PC-9 (cell line): ENCODE data around the gene GUCD1. TPM values are rescaled to one million over a fixed set of nuclear protein-coding genes. Genes with fewer than 3 reads are reported as not detected.
A peak's percentile ranks its signal among the peaks of the same experiment; 100 is the strongest.

Experiments used
- BruUV-seq: library from RNA; stranded (reverse); fragments of 400-500 nt; replicated peaks from 2 replicates; lab custom pipeline; 2021; lab: Mats Ljungman, UMichigan
- CTCF ChIA-PET: fragments of 300-600 bp; sonication (Branson Sonifier 250); formaldehyde crosslinking; loops from one replicate; lab custom pipeline; 2022; ENCODE audit warnings: antibody characterized with exemption; lab: Charles Lee
- POLR2A ChIA-PET: fragments of 300-600 bp; sonication (Branson Sonifier 250); formaldehyde crosslinking; loops from one replicate; lab custom pipeline; 2022; ENCODE audit warnings: antibody characterized with exemption; ENCODE audit not compliant: unreplicated experiment; lab: Charles Lee
- DNase-seq, 2 experiments: peaks; one replicate each; pipeline versions ENCODE4 v3.0.0 to v3.0.0-alpha.2; 2015 to 2022; ENCODE audit warnings: mixed read lengths in 1 of 2
- H2AFZ ChIP-seq: fragments of 200-600 bp; sonication (generic); 2 replicates; pipeline ENCODE4 v1.8.1; 2017; ENCODE audit warnings: antibody characterized with exemption
- H3F3A ChIP-seq: fragments of 200-600 bp; sonication (generic); 2 replicates; pipeline ENCODE4 v1.8.1; 2017; ENCODE audit warnings: antibody characterized with exemption, mild to moderate bottlenecking, low read depth; ENCODE audit not compliant: insufficient read depth
- H3K27ac ChIP-seq: fragments of 200-600 bp; sonication (generic); 2 replicates; pipeline ENCODE4 v1.6.1; 2016; ENCODE audit warnings: mixed run types
- H3K27me3 ChIP-seq: fragments of 200-600 bp; sonication (generic); 2 replicates; pipeline ENCODE4 v1.6.1; 2016; ENCODE audit warnings: low read depth, mixed run types; ENCODE audit not compliant: insufficient read depth
- H3K36me3 ChIP-seq: fragments of 200-600 bp; sonication (generic); 2 replicates; pipeline ENCODE4 v1.6.1; 2016; ENCODE audit warnings: low read depth, mixed run types
- H3K4me1 ChIP-seq: fragments of 200-600 bp; sonication (generic); replicated peaks from 2 replicates; pipeline ENCODE4 v1.6.1; 2016; ENCODE audit warnings: mixed run types; ENCODE audit not compliant: insufficient read depth
- H3K4me2 ChIP-seq: fragments of 200-600 bp; sonication (generic); 2 replicates; pipeline ENCODE4 v1.6.1; 2017; ENCODE audit warnings: mixed run types
- H3K4me3 ChIP-seq: fragments of 200-600 bp; sonication (generic); 2 replicates; pipeline ENCODE4 v1.6.1; 2016; ENCODE audit warnings: mixed run types
- H3K79me2 ChIP-seq: fragments of 200-600 bp; sonication (generic); 2 replicates; pipeline ENCODE4 v1.6.1; 2017; ENCODE audit warnings: low read depth, mixed run types
- H3K9me2 ChIP-seq: fragments of 200-600 bp; sonication (generic); 2 replicates; pipeline ENCODE4 v1.8.1; 2017; ENCODE audit warnings: mild to moderate bottlenecking; ENCODE audit not compliant: insufficient read depth
- H3K9me3 ChIP-seq: fragments of 200-600 bp; sonication (generic); 2 replicates; pipeline ENCODE4 v1.8.1; 2016; ENCODE audit warnings: low read depth; ENCODE audit not compliant: insufficient read depth
- H4K20me1 ChIP-seq: fragments of 200-600 bp; sonication (generic); 2 replicates; pipeline ENCODE4 v1.8.1; 2017; ENCODE audit not compliant: insufficient read depth
- EZH2 ChIP-seq: fragments of 200-600 bp; sonication (generic); IDR thresholded peaks from 2 replicates; pipeline ENCODE4 v1.8.0; 2017; ENCODE audit warnings: antibody characterized with exemption, low read depth
- intact Hi-C: fragments of 100-400 bp; cut with micrococcal nuclease; formaldehyde crosslinking; loops from one replicate; pipeline ENCODE4 v1.10.0; 2022; ENCODE audit not compliant: unreplicated experiment
- total RNA-seq: library from RNA; stranded (reverse); gene quantifications from 2 replicates; pipeline ENCODE4 v1.2.3, GENCODE V29; 2021
- TF ChIP-seq, protein P1 (sequence below): fragments of 200-600 bp; sonication (generic); conservative IDR thresholded peaks from 2 replicates; pipeline ENCODE4 v1.6.1; 2017; ENCODE audit warnings: mixed run types, antibody characterized with exemption, mild to moderate bottlenecking, moderate library complexity

GUCD1 gene
- total RNA-seq, 1 experiment from 2014 or later: 80.2 TPM

DNA sequence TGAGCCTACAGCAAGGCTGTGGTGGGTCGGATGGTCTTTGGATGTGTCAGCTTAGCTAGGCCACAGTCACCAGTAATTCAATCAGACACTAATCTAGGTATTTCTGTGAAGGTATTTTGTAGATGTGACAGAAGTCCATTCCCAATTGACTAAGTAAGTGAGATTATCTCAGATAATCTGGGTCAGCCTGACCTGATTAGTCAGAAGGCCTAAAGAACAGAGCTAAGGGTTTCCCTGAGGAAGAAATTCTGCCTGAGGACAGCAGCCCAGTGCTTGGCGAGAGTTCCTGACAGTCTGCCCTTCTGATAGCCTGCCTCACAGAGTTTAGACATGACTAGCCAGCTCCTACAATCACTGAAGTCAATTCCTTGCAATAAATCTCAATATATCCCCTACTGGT lies 28.7 kb downstream of the GUCD1 start:
- POLR2A ChIA-PET: no interaction called here
- peaks cover 12% of the 10 kb centered on the region; the same call in 1 of the 2 replicates for H3F3A ChIP-seq
- no peaks in the 10 kb centered on the region for H3K9me2 ChIP-seq
- no TSS peak for BruUV-seq
- H3K4me2 ChIP-seq: no peak overlapping the region
- H3K27ac ChIP-seq: no peak overlapping the region
- intact Hi-C loops: loop anchor here (10.0 kb wide), 1 partner anchor 201 kb away; no protein-coding TSS in a partner anchor
- DNase-seq: peak in 1 of 2 experiments; percentile 43
- CTCF ChIA-PET: interaction anchor here (0.5 to 0.7 kb wide), 3 partner anchors 109 to 612 kb away, joined by 3 to 6 read pairs (median 3); no protein-coding TSS in a partner anchor
- no peaks in the 10 kb centered on the region for H3K27me3 ChIP-seq
- TF ChIP-seq EZH2: no peak
- TF ChIP-seq, protein P1, sequence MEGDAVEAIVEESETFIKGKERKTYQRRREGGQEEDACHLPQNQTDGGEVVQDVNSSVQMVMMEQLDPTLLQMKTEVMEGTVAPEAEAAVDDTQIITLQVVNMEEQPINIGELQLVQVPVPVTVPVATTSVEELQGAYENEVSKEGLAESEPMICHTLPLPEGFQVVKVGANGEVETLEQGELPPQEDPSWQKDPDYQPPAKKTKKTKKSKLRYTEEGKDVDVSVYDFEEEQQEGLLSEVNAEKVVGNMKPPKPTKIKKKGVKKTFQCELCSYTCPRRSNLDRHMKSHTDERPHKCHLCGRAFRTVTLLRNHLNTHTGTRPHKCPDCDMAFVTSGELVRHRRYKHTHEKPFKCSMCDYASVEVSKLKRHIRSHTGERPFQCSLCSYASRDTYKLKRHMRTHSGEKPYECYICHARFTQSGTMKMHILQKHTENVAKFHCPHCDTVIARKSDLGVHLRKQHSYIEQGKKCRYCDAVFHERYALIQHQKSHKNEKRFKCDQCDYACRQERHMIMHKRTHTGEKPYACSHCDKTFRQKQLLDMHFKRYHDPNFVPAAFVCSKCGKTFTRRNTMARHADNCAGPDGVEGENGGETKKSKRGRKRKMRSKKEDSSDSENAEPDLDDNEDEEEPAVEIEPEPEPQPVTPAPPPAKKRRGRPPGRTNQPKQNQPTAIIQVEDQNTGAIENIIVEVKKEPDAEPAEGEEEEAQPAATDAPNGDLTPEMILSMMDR: no peak
- no peaks in the 10 kb centered on the region for H3K36me3 ChIP-seq
- peaks cover 30% of the 10 kb centered on the region for H3K4me1 ChIP-seq
- peaks cover 3% of the 10 kb centered on the region; the same call in 1 of the 2 replicates for H4K20me1 ChIP-seq
- no peaks in the 10 kb centered on the region for H3K9me3 ChIP-seq
- H3K4me3 ChIP-seq: no peak overlapping the region
- no peak overlapping the region for H2AFZ ChIP-seq
- no peaks in the 10 kb centered on the region for H3K79me2 ChIP-seq

DNA sequence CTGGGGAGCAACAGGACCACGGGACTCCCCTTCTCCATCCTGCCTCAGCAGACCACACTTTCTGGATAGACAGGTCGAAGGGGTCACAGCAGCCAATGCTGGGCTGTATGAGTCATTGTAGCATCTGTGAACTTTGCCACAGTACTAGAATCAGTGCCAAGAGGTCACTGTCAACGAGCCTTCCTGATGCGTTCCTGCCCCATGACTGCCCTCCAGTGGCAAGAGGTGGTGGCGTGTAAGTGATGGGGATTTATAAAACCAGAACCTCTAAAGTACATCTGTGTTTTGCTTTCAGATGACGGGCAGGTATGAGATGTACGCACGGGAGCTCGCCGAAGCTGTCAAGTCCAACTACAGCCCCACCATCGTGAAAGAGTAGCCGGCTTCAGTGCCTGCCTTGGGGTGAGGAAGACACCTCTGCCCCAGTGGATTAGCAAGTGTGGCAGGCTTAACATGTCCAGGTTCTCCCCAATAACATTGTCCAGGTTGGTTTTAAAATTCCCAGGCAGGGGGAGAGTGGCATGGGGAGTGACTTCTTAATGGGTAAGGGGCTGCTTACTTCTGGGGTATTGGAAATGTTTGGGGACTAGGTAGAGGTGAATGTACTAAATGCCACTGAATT lies 29.4 kb downstream of the GUCD1 start:
- no peak overlapping the region for H2AFZ ChIP-seq
- H3K9me3 ChIP-seq: no peaks in the 10 kb centered on the region
- peak; percentile 66 to 68 for DNase-seq
- CTCF ChIA-PET: interaction anchor here (0.7 kb wide), 1 partner anchor 612 kb away, joined by 3 read pairs; no protein-coding TSS in a partner anchor
- peaks cover 5% of the 10 kb centered on the region; the same call in 1 of the 2 replicates for H3F3A ChIP-seq
- H3K79me2 ChIP-seq: no peaks in the 10 kb centered on the region
- intact Hi-C loops: loop anchor here (2.0 to 10.0 kb wide), 2 partner anchors 103 to 201 kb away; no protein-coding TSS in a partner anchor
- BruUV-seq: no TSS peak
- H3K4me2 ChIP-seq: peak overlapping the region; percentile 41; the same call in 1 of the 2 replicates
- H3K4me3 ChIP-seq: no peak overlapping the region
- H3K4me1 ChIP-seq: peaks cover 26% of the 10 kb centered on the region
- no peak overlapping the region for H3K27ac ChIP-seq
- H3K36me3 ChIP-seq: no peaks in the 10 kb centered on the region
- POLR2A ChIA-PET: no interaction called here
- H3K9me2 ChIP-seq: no peaks in the 10 kb centered on the region
- H4K20me1 ChIP-seq: peaks cover under 1% of the 10 kb centered on the region; the same call in 1 of the 2 replicates
- TF ChIP-seq EZH2: no peak
- TF ChIP-seq, protein P1: peak; percentile 91
- H3K27me3 ChIP-seq: no peaks in the 10 kb centered on the region

DNA sequence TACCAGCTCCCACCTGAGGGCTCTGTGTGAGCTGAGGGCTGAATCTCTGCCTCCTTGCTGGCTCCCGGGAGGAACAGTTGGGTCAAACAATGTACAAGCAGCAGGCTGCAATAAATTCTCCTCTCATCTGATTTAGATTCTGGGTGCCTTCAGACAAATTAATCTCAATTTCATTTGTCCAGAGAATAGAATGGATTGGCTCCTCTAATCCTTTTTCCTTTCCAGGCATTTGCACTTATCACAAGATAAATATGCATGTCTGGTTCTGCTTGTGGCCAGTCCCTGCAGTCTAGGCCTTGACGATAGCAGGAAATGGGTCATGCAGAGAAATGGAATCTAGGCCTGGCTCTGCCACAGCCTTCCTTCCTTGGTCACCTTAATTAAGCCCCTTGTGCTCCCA lies 31.1 kb downstream of the GUCD1 start:
- Histone ChIP-seq H3K9me2 (no peaks in the 10 kb centered on the region), H3K4me2 (no peak overlapping the region), H3K4me1 (peaks cover 24% of the 10 kb centered on the region), H2AFZ (no peak overlapping the region), H3K79me2 (no peaks in the 10 kb centered on the region), H3F3A (no peaks in the 10 kb centered on the region), H3K36me3 (no peaks in the 10 kb centered on the region), H3K27me3 (no peaks in the 10 kb centered on the region), H4K20me1 (no peaks in the 10 kb centered on the region), H3K9me3 (no peaks in the 10 kb centered on the region), H3K4me3 (no peak overlapping the region), H3K27ac (no peak overlapping the region)
- intact Hi-C loops: loop anchor here (2.0 to 10.0 kb wide), 3 partner anchors 101 to 199 kb away; no protein-coding TSS in a partner anchor
- BruUV-seq: no TSS peak
- ChIA-PET CTCF (interaction anchor here (0.6 kb wide), 2 partner anchors 27 to 539 kb away, joined by 3 read pairs; no protein-coding TSS in a partner anchor), POLR2A (no interaction called here)
- TF ChIP-seq EZH2: no peak
- TF ChIP-seq, protein P1: no peak
- DNase-seq: no peak
